CD4-positive, alpha-beta T cell treated with Interleukin-12 subunit alpha and Interleukin-12 subunit beta, for 1 hour (primary cell): ENCODE results near the gene PPP1R16B.
A peak's percentile ranks its signal among the peaks of the same experiment; 100 is the strongest.

ENCODE experiments used
- DNase-seq: peaks from one replicate; pipeline ENCODE4 v3.0.0-alpha.2; 2020

The PPP1R16B gene

GRCh38 chr20:38902601-38903000 is 97.1 kb downstream of the PPP1R16B start:
- no peak for DNase-seq

DNA sequence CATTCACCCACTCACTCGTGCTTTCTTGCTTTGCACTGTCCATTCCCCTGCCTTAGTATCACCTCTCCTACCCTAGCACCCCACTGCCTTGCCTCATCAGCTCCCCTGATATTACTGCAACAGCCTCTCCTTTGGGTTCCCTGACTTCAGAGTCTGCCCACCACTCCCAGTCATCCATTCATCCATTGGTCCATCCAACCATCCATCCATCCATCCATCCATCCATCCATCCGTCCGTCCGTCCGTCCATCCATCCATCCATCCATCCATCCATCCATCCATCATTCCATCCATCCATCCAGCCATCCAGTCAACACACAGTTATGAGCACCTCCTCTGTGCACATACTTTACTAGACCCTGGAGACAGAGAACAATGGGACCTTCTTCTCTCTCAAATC is 97.8 kb downstream of the PPP1R16B start:
- no peak for DNase-seq

DNA sequence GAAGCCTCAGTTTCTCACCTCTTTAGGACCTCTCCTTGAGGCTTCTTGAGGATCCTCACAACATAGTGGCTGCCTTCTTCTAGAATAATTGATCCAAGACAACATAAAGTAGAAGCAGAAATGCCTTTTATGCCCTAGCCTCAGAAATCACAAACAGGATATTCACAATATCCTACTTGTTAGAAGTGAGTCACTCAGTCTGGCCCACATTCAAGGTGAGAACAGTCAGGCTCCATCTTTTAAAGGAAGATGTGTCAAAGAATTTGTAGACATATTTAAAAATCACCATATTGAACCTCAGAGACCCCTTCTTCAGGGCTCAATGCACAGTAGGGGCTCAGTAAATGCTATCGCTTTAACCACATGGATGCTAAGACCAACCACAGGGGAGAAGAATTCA is 99.9 kb downstream of the PPP1R16B start:
- DNase-seq: no peak

- DNase-seq: no peak
Observed at GRCh38 chr20:38907918-38908677, 102.6 kb downstream of the PPP1R16B start.

DNA sequence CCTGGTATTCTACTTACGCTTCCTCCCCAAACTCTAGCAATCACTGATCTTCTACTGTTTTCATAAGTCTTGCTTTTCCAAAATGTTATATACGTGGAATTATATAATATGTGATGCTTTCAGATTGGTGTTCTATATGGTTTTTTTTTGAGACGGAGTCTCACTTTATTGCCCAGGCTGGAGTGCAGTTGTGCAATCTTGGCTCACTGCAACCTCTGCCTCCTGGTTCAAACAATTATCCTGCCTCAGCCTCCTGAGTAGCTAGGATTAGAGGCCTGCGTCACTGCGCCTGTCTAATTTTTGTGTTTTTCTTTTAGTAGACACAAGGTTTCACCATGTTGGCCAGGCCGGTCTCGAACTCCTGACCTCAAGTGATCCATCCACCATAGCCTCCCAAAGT is 109.9 kb downstream of the PPP1R16B start:
- no peak for DNase-seq

DNA sequence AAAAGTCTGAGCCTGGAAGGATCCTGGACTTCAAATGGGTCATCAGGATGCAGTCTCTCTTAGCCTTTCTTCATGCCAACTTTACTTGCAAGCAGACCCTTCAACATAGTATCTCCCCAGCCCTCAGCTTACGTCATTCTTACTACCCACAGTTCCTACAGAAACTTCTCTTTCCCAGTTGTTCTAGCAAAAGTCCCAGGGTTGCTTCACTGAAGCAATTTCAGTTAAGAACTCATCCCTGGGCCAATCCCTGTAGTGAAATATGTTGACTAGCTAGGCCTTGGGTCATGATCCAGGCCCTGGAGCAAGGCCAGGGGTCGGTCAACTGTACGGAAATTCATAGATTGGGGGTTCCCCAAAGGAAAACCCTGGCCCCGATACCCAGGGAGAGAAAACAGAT is 112.2 kb downstream of the PPP1R16B start:
- DNase-seq: no peak

DNA sequence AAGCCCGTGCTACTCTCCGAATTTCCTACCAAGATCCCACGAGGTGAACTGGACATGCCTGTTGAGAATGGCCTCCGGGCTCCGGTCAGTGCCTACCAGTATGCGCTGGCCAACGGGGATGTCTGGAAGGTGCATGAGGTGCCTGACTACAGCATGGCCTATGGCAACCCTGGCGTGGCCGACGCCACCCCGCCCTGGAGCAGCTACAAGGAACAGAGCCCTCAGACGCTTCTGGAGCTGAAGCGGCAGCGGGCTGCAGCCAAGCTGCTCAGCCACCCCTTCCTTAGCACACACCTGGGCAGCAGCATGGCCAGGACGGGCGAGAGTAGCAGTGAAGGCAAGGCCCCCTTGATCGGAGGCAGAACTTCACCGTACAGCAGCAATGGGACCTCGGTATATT is 112.7 kb downstream of the PPP1R16B start:
- no peak for DNase-seq

DNA sequence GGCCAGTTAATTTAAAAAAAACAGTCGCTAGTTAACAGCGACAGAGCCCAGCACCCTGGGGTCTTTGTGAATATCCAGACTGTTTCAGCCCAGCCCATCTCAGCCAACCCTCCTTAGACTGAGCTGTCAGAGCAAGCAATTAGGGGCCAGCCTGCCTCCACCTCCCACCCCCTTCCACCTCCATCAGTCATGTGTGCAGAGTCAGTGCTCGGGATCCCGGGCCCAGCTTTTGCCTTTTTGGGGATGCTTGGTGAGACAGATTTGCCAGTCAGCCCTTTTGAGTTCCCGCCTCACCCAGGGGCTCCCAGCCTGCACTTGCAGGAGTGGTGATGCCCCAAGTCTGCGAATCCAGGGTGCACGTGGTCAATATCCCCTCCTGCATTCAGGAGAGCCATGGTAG is 114.2 kb downstream of the PPP1R16B start:
- DNase-seq: no peak

DNA sequence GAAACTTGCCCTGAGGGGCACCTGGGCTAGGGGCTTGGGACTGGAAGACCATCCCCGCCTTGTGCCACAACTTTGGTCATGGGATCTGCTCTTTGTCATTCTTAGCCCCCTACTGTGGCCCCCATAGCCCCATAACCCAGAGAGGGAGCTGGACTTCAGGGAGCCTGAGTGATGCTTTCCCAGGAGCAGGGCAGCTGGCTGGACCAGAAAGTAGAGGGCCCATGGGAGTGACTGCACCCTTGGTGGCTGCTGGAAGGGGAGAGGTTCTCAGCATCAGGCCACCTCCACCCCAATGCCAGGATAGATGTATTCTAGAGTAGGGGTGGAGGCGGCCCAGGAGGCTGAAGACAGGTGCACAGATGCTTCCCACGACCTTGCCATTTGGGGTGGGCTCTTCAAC is 114.9 kb downstream of the PPP1R16B start:
- DNase-seq: no peak

DNA sequence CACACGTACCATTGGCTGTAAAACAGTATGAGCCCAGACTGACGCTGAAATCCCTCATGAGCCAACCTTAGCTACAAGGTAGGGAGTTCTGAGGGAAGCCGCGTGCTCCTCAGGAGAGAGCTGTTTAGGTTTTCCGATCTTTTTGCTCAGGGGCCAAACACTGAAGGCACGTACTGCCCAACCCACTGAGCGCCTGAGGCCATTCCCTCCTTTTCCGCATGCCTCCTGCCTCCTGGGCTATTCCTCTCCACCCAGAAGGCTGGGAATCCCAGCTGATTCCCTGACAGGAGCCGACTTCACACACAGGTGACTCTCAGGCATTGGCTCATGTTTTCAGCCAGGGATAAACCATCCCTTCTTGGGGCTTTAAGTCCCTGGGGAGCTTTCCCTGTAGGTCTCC is 115.4 kb downstream of the PPP1R16B start:
- no peak for DNase-seq

DNA sequence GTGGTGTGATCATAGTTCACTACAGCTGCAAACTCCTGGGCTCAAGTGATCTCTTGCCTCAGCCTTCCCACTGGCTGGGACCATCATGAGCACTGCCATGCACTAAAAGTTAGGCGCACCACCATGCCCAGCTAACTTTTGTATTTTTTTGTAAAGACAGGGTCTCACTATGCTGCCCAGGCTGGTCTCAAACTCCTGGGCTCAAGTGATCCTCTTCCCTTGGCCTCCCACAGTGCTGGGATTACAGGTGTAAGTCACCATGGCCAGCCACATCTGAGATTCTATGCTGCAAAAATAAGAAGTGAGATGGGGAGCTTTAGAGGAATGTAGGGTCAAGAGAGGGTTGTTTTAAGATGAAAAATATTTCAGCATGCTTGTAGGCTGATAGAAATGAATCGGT is 119.2 kb downstream of the PPP1R16B start:
- DNase-seq: no peak

GRCh38 chr20:38926142-38926933 is 120.8 kb downstream of the PPP1R16B start, which contains the start of gene FAM83D:
Gene FAM83D, plus strand, starts transcription at chr20:38926417. Its CDS starts 26 bp downstream, at chr20:38926443.
- DNase-seq: peak; percentile 97

DNA sequence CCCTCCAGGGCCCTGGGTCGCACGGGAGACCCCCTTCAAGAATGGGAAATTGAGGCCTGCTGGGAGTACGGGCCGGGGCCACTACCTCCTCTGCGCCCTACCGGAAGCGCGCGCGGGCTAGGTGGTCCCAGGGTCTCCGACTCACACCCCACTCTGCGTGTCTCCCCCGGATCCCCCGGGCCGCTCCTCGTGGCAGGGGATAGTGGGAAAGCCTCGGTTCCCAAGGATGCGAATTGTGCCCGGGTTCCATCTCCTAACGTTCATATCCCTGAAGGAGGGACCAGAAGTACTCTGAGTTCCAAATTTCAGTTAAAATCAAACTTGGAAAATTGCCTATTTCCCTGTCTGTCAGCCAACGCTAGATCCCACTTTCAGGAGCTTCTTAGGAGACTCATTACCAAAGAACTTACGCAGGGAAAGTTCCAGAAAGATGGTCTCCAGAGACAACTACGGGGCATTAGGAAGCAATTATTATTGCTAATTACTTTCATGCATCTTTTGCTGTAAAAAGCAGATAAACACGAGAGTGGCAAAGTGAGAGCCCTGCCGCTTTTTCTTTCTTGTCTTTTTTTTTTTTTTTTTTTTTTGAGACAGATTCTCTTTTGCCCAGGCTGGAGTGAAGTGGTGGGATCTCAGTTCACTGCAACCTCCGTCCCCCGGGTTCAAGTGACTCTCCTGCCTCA is 121.6 kb downstream of the PPP1R16B start:
- DNase-seq: no peak

DNA sequence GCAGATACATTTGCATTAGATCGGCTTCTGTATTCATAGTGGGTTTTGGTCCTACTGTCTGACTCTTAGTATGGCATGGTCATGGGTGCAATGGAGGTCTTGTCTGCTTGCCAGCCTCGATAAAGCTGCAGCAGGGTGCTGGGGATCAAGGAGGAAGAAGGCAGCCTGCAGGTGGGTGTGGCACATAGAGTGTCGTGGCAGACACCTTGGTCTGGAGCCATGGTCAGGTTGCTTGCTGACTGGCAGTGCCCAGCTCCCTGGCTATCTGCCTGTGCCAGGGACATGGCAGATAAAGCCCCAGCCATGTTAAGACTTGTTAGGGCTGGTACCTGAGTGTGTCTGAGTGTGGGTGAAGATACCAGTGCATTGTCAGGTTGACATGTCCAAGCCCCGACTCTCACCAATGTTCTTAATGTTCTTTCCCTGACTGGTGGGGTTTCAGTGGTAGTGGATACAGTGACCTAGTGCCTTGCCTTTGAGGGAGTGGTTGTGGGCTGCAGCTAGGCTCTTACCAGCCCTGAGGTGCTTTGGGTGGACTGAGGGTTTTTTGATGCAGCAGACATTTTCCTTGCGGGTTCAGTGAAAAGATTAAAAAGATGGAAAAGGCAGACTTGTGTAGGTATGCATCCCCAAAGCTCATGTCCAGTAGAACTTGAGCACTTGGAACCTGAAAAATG is 122.5 kb downstream of the PPP1R16B start:
- no peak for DNase-seq

DNA sequence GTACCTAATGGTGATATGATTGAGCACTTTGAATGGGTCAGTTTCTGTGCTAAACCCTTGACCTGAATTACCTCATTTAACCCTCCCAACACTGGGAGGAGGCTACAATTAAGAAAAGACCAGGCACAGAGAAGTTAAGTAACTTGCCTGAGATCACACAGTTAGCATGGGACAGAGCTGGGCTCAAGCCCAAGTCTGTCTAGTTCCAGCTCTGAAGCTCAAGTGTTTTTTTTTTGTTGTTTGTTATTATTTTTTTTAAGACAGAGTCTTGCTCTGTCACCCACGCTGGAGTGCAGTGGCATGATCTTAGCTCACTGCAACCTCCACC is 124.7 kb downstream of the PPP1R16B start:
- no peak for DNase-seq

- no peak for DNase-seq
Observed at GRCh38 chr20:38931984-38932383, 126.5 kb downstream of the PPP1R16B start.

- no peak for DNase-seq
Observed at GRCh38 chr20:38932457-38933120, 127.1 kb downstream of the PPP1R16B start.

DNA sequence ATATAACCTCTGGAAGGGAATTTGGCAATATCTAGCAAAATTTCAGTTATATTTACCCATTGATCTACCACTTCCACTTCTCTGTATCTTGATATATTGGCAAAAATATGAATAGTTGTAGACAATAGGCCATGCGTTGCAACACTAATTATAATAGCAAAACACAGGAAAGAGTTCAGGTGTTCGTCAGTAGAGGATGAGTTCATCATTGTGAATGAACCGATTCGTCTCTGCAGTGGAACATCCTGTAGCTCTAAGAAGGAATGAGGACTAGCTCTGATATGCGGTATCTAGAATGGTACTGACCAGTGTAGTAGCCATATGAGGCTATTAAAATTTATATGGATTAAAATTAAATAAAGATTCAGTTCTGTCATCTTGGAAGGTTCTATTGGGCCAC is 129.0 kb downstream of the PPP1R16B start:
- DNase-seq: no peak

GRCh38 chr20:38935285-38935684 is 129.8 kb downstream of the PPP1R16B start:
- no peak for DNase-seq

GRCh38 chr20:38935967-38936407 is 130.5 kb downstream of the PPP1R16B start:
- no peak for DNase-seq

GRCh38 chr20:38937000-38937399 is 131.5 kb downstream of the PPP1R16B start:
- no peak for DNase-seq

- no peak for DNase-seq
Observed at GRCh38 chr20:38937978-38938473, 132.5 kb downstream of the PPP1R16B start.
